ENCODE data around the gene ATN1. TPM values are rescaled to one million over a fixed set of nuclear protein-coding genes. Genes with fewer than 3 reads are reported as not detected.

Gene ATN1
- total and polyA plus RNA-seq, 9 of the 15 experiments (the other 6 are each of a cell fraction or from before 2014, with no cell fraction given): 0.15 to 49.8 (median 2.7) TPM

- no peak for TF ChIP-seq E2F8 (IDR thresholded peaks at IDR 0.05; ENCODE audit: low read depth, partially characterized antibody)
- TF ChIP-seq PHF21A (IDR thresholded peaks at IDR 0.05; ENCODE audit: borderline replicate concordance, low read depth): no peak
- no peak for TF ChIP-seq ETV5 (CRISPR knock-in tag; IDR thresholded peaks at IDR 0.05; ENCODE audit: low read depth)
- TF ChIP-seq ASH1L (IDR thresholded peaks at IDR 0.05; ENCODE audit: borderline replicate concordance, low read depth, partially characterized antibody): no peak
- no peak for TF ChIP-seq ZFX (CRISPR knock-in tag; IDR thresholded peaks at IDR 0.05)
- TF ChIP-seq ZNF584 (CRISPR knock-in tag; IDR thresholded peaks at IDR 0.05; ENCODE audit: low read depth): no peak
- TF ChIP-seq ZNF146 (CRISPR knock-in tag; IDR thresholded peaks at IDR 0.05; ENCODE audit: unreplicated experiment): no peak
- no peak for TF ChIP-seq ZNF436 (CRISPR knock-in tag; IDR thresholded peaks at IDR 0.05)
- no peak for TF ChIP-seq KLF13 (tag; IDR thresholded peaks at IDR 0.05; ENCODE audit: borderline replicate concordance, low read depth)
Observed at GRCh38 chr12:6980740-6981139, 53.0 kb downstream of the ATN1 start (continued).

All from K562 (cell line).